HUES6 (cell line): ENCODE data around the gene PLOD2.
"Not testable (repeated sequence)": the region's sequence is repeated elsewhere in the genome, so short reads cannot be mapped to it uniquely, and the experiment has no call there.

ENCODE experiments used
- H3K27ac ChIP-seq: 2 replicates; pipeline ENCODE4 v1.7.0; 2013; ENCODE audit warnings: low read depth, mild to moderate bottlenecking, low read length, inconsistent platforms
- H3K27me3 ChIP-seq: 2 replicates; pipeline ENCODE4 v1.6.1; 2013; ENCODE audit warnings: low read length; ENCODE audit not compliant: control insufficient read depth, insufficient read depth
- H3K36me3 ChIP-seq: 2 replicates; pipeline ENCODE4 v1.6.1; 2013; ENCODE audit warnings: low read length; ENCODE audit not compliant: control insufficient read depth, insufficient read depth
- H3K4me1 ChIP-seq: 2 replicates; pipeline ENCODE4 v1.6.1; 2013; ENCODE audit warnings: low read length; ENCODE audit not compliant: control insufficient read depth, insufficient read depth
- H3K4me3 ChIP-seq: 2 replicates; pipeline ENCODE4 v1.5.1; 2013; ENCODE audit warnings: low read depth, low read length
- H3K9ac ChIP-seq: one replicate; pipeline ENCODE4 v1.6.1; 2013; ENCODE audit warnings: mild to moderate bottlenecking, low read length
- H3K9me3 ChIP-seq: 2 replicates; pipeline ENCODE4 v1.6.1; 2013; ENCODE audit warnings: low read depth, low read length; ENCODE audit not compliant: control insufficient read depth, insufficient read depth

PLOD2 gene

DNA sequence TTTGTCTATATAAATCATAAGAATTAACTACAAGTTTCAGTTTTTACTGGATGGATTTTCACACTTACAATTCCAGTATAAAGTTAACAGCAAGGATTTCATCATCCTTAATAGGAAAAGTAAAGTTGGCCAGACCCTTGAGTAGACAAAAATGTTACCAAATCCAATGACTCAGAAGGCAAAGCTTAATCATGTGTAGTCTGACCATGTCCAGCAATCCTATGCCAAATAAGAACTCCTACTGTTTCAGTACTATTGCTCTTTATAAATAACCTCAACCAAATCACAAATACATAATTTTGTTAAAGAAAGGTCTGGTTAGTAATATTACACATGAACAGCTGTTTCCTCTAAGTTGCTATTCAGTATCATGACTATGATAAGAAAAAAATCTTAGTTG is 35.0 kb downstream of the PLOD2 start:
- Histone ChIP-seq H3K4me1 (no peaks in the 10 kb centered on the region), H3K27ac (no peak overlapping the region), H3K27me3 (no peaks in the 10 kb centered on the region), H3K36me3 (no peaks in the 10 kb centered on the region; the same call in 1 of the 2 replicates), H3K9me3 (no peaks in the 10 kb centered on the region), H3K4me3 (no peak overlapping the region), H3K9ac (no peak overlapping the region)

DNA sequence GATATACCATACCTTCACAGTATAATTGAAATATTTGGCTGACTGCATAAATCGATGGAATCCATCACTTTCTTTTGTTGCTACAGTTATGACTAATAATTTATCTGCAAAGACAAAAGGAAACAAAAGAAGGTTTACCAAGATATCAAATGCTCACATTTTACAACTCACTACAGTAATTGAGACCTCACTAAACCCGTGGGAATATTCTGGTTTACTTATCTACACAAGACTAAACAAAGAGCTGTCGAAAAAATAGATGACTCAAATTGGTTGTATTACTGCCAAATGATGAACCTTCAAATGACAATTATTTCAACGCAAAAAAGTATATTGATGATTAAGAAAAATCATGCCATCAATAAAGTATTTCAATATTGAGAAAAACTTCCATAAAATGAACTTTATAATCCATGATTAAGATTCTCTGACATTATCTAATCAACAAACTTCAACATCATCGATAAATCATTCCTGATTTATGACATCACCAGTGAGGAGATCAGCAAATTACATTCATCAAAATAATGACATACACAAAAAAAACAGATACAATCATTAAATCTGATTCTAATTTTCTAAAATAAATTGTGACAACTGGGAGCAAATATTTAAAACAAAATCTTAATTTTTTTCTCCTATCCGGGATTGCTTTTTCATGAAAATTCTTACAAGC is 36.7 kb downstream of the PLOD2 start:
- H3K27me3 ChIP-seq: no peaks in the 10 kb centered on the region
- no peaks in the 10 kb centered on the region for H3K9me3 ChIP-seq
- H3K9ac ChIP-seq: no peak overlapping the region
- no peak overlapping the region for H3K27ac ChIP-seq
- H3K36me3 ChIP-seq: no peaks in the 10 kb centered on the region; the same call in 1 of the 2 replicates
- H3K4me3 ChIP-seq: no peak overlapping the region
- no peaks in the 10 kb centered on the region for H3K4me1 ChIP-seq

DNA sequence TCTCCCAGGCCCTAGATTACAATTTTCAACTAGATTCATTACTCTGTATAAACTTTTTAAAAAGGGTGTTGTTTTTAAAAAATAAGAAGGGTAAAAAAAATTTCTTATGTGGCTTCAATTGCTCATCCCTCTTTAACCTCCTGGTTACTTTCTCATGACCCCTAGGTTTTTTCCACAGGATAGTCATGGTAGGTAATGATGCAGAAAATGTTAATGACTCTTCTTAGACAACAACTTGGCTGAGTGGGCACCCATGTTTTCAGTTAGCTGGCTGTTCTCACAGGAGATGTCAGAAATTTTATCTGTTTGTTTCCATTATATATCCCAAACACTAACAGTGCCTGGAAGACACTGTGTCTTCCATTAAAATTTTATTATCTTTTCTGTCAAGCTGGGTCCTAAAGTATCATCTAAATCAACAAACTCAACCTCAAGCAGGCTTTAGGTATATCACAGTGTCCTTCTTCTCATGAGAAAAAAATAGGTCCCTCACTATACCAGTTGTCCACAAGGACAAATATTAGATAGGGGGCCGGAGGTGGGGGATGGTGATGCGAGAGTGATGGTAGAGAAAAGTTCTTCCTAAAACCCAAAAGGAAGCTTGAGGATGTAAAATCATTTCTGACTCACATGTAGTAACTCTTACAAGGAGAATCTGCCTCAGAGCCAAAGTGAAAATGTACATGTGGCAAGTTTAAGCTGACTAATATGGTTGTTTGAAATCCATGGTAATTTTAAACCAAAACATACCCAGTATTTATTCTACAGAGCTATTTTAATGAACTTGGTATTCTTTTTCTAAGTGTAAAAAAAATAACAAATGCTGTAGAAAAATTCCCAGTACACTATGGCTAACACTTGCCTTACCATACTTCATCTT is 43.3 kb downstream of the PLOD2 start:
- peaks cover 20% of the 10 kb centered on the region; the same call in 1 of the 2 replicates for H3K9me3 ChIP-seq
- no peak overlapping the region for H3K4me3 ChIP-seq
- H3K36me3 ChIP-seq: peaks cover 26% of the 10 kb centered on the region
- no peak overlapping the region for H3K9ac ChIP-seq
- H3K27me3 ChIP-seq: no peaks in the 10 kb centered on the region
- no peak overlapping the region for H3K27ac ChIP-seq
- H3K4me1 ChIP-seq: no peaks in the 10 kb centered on the region

GRCh38 chr3:146115619-146116018 is 45.4 kb downstream of the PLOD2 start:
- Histone ChIP-seq H3K9ac (no peak overlapping the region), H3K9me3 (peaks cover 20% of the 10 kb centered on the region; the same call in 1 of the 2 replicates), H3K36me3 (peaks cover 26% of the 10 kb centered on the region), H3K4me3 (no peak overlapping the region), H3K27me3 (no peaks in the 10 kb centered on the region), H3K4me1 (no peaks in the 10 kb centered on the region), H3K27ac (no peak overlapping the region)

GRCh38 chr3:146113804-146114203 is 47.2 kb downstream of the PLOD2 start:
- H3K9me3 ChIP-seq: peaks cover 20% of the 10 kb centered on the region; the same call in 1 of the 2 replicates
- not testable (repeated sequence) for H3K9ac ChIP-seq, H3K4me1 ChIP-seq, H3K27ac ChIP-seq, H3K4me3 ChIP-seq, H3K27me3 ChIP-seq
- peaks cover 28% of the 10 kb centered on the region for H3K36me3 ChIP-seq

- no peak overlapping the region for H3K4me3 ChIP-seq
- H3K9ac ChIP-seq: no peak overlapping the region
- peaks cover 14% of the 10 kb centered on the region; the same call in 1 of the 2 replicates for H3K9me3 ChIP-seq
- H3K27me3 ChIP-seq: no peaks in the 10 kb centered on the region
- H3K4me1 ChIP-seq: no peaks in the 10 kb centered on the region
- H3K27ac ChIP-seq: no peak overlapping the region
- peaks cover 13% of the 10 kb centered on the region; the same call in 1 of the 2 replicates for H3K36me3 ChIP-seq
Observed at GRCh38 chr3:146111337-146111736, 49.6 kb downstream of the PLOD2 start.

GRCh38 chr3:146110161-146110560 is 50.8 kb downstream of the PLOD2 start:
- H3K9ac ChIP-seq: no peak overlapping the region
- H3K9me3 ChIP-seq: peaks cover 6% of the 10 kb centered on the region; the same call in 1 of the 2 replicates
- H3K4me1 ChIP-seq: no peaks in the 10 kb centered on the region
- H3K36me3 ChIP-seq: peaks cover 11% of the 10 kb centered on the region; the same call in 1 of the 2 replicates
- no peak overlapping the region for H3K4me3 ChIP-seq
- no peak overlapping the region for H3K27ac ChIP-seq
- no peaks in the 10 kb centered on the region for H3K27me3 ChIP-seq

DNA sequence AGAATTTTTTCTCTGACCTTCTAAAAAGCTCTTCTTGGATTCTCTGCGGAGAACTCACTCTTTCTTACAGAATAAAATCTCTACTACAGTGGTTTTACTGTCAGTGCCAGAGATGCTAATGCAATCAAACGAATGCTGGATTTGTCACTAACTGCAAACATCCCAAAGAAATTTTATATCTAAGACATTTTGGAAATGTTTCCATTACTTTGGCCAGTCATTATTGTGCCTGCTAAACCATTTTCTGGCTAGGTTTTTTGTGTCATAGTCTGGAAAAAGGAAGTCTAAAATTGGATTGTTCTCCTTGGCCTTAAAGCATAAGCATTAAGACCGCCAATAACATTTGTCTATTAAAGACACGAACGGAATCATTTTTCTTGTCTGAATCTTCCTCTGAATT is 54.0 kb downstream of the PLOD2 start:
- no peak overlapping the region for H3K27ac ChIP-seq
- H3K4me1 ChIP-seq: peaks cover 15% of the 10 kb centered on the region; the same call in 1 of the 2 replicates
- H3K27me3 ChIP-seq: no peaks in the 10 kb centered on the region
- H3K36me3 ChIP-seq: peaks cover 15% of the 10 kb centered on the region
- H3K9ac ChIP-seq: no peak overlapping the region
- no peaks in the 10 kb centered on the region for H3K9me3 ChIP-seq
- H3K4me3 ChIP-seq: no peak overlapping the region

DNA sequence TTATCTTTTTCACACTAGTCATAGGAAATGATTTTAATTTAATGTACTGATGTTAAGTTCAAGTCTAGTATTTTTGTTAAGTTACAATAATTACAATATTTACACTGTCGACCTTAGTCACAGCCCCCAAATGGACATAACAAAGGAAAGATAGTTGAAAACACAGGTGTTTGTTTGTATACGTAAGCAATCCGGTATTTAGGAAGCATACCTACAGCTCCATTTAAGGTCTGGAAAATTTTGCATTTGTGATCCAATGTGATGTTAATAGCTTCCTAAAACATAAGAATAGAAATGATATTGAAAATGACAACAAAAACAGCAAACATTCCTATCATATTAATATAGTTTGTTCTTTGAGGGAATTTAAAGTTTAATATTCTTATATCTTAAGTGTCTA is 56.9 kb downstream of the PLOD2 start:
- H3K9ac ChIP-seq: no peak overlapping the region
- peaks cover 14% of the 10 kb centered on the region for H3K36me3 ChIP-seq
- H3K27me3 ChIP-seq: no peaks in the 10 kb centered on the region
- H3K9me3 ChIP-seq: no peaks in the 10 kb centered on the region
- no peak overlapping the region for H3K27ac ChIP-seq
- no peak overlapping the region for H3K4me3 ChIP-seq
- H3K4me1 ChIP-seq: peaks cover 19% of the 10 kb centered on the region

GRCh38 chr3:146102885-146103284 is 58.1 kb downstream of the PLOD2 start:
- Histone ChIP-seq H3K4me3 (no peak overlapping the region), H3K36me3 (peaks cover 13% of the 10 kb centered on the region), H3K9ac (no peak overlapping the region), H3K9me3 (peaks cover 1% of the 10 kb centered on the region; the same call in 1 of the 2 replicates), H3K4me1 (peaks cover 19% of the 10 kb centered on the region), H3K27ac (no peak overlapping the region), H3K27me3 (no peaks in the 10 kb centered on the region)

- H3K9me3 ChIP-seq: peaks cover 4% of the 10 kb centered on the region; the same call in 1 of the 2 replicates
- peaks cover 19% of the 10 kb centered on the region for H3K4me1 ChIP-seq
- H3K4me3 ChIP-seq: no peak overlapping the region
- peaks cover 15% of the 10 kb centered on the region for H3K36me3 ChIP-seq
- no peaks in the 10 kb centered on the region for H3K27me3 ChIP-seq
- H3K9ac ChIP-seq: no peak overlapping the region
- H3K27ac ChIP-seq: no peak overlapping the region
Observed at GRCh38 chr3:146101538-146101937, 59.4 kb downstream of the PLOD2 start.
